ENCODE data around the gene CTTN.
"Not testable (repeated sequence)": the region's sequence is repeated elsewhere in the genome, so short reads cannot be mapped to it uniquely, and the experiment has no call there.

DNA sequence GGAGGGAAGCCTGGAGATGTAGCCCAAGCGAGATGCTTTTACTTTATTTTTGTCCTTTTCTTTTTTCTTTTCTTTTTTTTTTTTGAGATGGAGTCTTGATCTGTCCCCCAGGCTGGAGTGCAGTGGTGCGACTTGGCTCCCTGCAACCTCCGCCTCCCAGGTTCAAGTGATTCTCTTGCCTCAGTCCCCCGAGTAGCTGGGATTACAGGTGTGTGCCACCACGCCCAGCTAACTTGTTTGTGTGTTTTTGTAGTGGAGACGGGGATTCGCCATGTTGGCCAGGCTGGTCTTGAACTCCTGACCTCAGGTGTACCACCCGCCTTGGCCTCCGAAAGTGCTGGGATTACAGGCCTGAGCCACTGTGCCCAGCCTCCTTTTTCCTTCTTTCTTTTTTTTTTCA is 56.5 kb downstream of the CTTN start:
- TF ChIP-seq, protein P1, sequence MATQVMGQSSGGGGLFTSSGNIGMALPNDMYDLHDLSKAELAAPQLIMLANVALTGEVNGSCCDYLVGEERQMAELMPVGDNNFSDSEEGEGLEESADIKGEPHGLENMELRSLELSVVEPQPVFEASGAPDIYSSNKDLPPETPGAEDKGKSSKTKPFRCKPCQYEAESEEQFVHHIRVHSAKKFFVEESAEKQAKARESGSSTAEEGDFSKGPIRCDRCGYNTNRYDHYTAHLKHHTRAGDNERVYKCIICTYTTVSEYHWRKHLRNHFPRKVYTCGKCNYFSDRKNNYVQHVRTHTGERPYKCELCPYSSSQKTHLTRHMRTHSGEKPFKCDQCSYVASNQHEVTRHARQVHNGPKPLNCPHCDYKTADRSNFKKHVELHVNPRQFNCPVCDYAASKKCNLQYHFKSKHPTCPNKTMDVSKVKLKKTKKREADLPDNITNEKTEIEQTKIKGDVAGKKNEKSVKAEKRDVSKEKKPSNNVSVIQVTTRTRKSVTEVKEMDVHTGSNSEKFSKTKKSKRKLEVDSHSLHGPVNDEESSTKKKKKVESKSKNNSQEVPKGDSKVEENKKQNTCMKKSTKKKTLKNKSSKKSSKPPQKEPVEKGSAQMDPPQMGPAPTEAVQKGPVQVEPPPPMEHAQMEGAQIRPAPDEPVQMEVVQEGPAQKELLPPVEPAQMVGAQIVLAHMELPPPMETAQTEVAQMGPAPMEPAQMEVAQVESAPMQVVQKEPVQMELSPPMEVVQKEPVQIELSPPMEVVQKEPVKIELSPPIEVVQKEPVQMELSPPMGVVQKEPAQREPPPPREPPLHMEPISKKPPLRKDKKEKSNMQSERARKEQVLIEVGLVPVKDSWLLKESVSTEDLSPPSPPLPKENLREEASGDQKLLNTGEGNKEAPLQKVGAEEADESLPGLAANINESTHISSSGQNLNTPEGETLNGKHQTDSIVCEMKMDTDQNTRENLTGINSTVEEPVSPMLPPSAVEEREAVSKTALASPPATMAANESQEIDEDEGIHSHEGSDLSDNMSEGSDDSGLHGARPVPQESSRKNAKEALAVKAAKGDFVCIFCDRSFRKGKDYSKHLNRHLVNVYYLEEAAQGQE (IDR thresholded peaks at IDR 0.05; ENCODE audit: insufficient replicate concordance, low read depth), result not testable (repeated sequence)
- TF ChIP-seq, protein P2, sequence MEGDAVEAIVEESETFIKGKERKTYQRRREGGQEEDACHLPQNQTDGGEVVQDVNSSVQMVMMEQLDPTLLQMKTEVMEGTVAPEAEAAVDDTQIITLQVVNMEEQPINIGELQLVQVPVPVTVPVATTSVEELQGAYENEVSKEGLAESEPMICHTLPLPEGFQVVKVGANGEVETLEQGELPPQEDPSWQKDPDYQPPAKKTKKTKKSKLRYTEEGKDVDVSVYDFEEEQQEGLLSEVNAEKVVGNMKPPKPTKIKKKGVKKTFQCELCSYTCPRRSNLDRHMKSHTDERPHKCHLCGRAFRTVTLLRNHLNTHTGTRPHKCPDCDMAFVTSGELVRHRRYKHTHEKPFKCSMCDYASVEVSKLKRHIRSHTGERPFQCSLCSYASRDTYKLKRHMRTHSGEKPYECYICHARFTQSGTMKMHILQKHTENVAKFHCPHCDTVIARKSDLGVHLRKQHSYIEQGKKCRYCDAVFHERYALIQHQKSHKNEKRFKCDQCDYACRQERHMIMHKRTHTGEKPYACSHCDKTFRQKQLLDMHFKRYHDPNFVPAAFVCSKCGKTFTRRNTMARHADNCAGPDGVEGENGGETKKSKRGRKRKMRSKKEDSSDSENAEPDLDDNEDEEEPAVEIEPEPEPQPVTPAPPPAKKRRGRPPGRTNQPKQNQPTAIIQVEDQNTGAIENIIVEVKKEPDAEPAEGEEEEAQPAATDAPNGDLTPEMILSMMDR (IDR thresholded peaks at IDR 0.05; ENCODE audit: insufficient read depth, low read length), result not testable (repeated sequence)

Measured in HL-60 (cell line).